IgD-negative memory B cell (primary cell): ENCODE measurements around the gene FAM110D. TPM values are rescaled to one million over a fixed set of nuclear protein-coding genes. Genes with fewer than 3 reads are reported as not detected.

Experiments
- H3K27ac Mint-ChIP-seq, 3 donors: one replicate each; pipeline ENCODE4 v1.8.0; 2020 to 2022; ENCODE audit warnings: mild to moderate bottlenecking in 3 of 3, mixed read lengths in 3 of 3, moderate library complexity in 1 of 3
- H3K27me3 Mint-ChIP-seq: one replicate; pipeline ENCODE4 v1.8.0; 2021; ENCODE audit warnings: mixed read lengths
- H3K36me3 Mint-ChIP-seq: one replicate; pipeline ENCODE4 v1.8.0; 2020; ENCODE audit warnings: mild to moderate bottlenecking, mixed read lengths
- H3K4me1 Mint-ChIP-seq, 3 donors: one replicate each; pipeline ENCODE4 v1.8.0; 2020 to 2022; ENCODE audit warnings: mixed read lengths in 3 of 3, mild to moderate bottlenecking in 1 of 3
- H3K4me3 Mint-ChIP-seq, 4 donors: one replicate each; pipeline ENCODE4 v1.8.0; 2020 to 2022; ENCODE audit warnings: mild to moderate bottlenecking in 4 of 4, mixed read lengths in 4 of 4, moderate library complexity in 3 of 4
- H3K9me3 Mint-ChIP-seq, 3 donors: one replicate each; pipeline ENCODE4 v1.8.0; 2020 to 2021; ENCODE audit warnings: mixed read lengths in 3 of 3, mild to moderate bottlenecking in 1 of 3
- polyA plus RNA-seq: library from polyadenylated mRNA; unstranded; fragments of 300-500 nt; fragmentation: Illumina TruSeq; gene quantifications from one replicate; pipeline ENCODE4 v1.2.3, GENCODE V29; 2021

The FAM110D gene
- polyA plus RNA-seq, 1 donor from 2014 or later, result not detected

DNA sequence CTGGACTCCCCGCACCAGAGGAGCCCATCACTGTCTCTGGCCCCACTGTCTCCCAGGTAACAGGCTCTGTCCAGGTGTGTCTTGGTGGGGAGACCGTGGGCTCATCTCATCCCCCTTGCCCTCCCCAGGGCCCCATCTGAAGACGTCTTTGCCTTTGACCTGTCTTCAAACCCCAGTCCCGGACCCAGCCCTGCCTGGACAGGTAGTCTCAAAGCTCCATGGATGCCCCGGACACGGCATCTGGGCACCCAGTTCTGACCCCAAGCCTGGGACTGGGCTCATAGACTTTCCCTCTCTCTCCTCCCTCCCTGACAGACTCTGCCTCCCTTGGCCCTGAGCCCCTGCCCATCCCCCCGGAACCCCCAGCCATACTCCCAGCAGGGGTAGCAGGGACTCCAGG lies 25.2 kb downstream of the FAM110D start:
- no peak overlapping the region for H3K27ac Mint-ChIP-seq
- H3K4me1 Mint-ChIP-seq, result peaks cover 0 to 4% (median 0%) of the 10 kb centered on the region in 3 donors
- H3K36me3 Mint-ChIP-seq, result peaks cover 4% of the 10 kb centered on the region
- H3K9me3 Mint-ChIP-seq, result no peaks in the 10 kb centered on the region
- H3K27me3 Mint-ChIP-seq, result no peaks in the 10 kb centered on the region
- H3K4me3 Mint-ChIP-seq, result no peak overlapping the region

DNA sequence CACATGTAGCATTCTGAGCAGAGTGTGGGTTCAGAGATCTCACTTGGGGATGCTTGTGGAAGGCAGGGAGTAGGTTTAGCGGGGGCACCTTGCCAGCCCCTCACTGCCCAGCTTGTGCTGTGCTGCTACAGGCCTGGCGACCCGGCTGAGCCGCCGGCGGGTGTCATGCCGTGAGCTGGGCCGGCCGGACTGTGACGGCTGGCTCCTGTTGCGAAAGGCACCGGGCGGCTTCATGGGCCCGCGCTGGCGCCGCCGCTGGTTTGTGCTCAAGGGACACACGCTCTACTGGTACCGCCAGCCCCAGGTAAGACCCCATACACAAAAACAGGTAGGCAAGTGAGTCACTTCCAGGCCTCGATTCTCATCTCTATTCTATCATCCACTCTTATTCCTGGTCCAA lies 26.0 kb downstream of the FAM110D start:
- Mint-ChIP-seq H3K9me3 (no peaks in the 10 kb centered on the region), H3K27ac (no peak overlapping the region), H3K27me3 (no peaks in the 10 kb centered on the region), H3K4me3 (no peak overlapping the region), H3K4me1 (peaks cover 0 to 1% (median 0%) of the 10 kb centered on the region in 3 donors), H3K36me3 (peaks cover 4% of the 10 kb centered on the region)

DNA sequence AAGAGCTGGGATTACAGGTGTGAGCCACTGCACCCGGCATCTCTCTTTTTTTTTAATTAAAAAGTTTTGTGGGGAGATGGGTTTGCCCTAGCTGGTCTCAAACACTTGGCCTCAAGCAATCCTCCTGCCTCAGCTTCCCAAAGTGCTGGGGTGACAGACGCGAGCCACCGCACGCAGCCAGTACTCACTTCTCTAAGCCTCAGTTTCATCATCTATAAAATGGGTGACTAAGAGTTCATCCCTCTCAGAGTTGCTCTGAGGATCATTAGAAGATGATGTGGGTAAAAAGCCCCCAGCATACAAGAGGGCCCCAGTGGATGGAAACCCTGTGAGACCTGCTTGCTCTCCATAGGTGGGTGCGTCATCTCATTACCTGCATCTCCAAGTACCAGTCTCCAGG lies 29.0 kb downstream of the FAM110D start:
- peaks cover 3% of the 10 kb centered on the region for H3K27me3 Mint-ChIP-seq
- H3K36me3 Mint-ChIP-seq, result no peaks in the 10 kb centered on the region
- H3K4me3 Mint-ChIP-seq, result no peak overlapping the region
- no peaks in the 10 kb centered on the region for H3K9me3 Mint-ChIP-seq
- H3K4me1 Mint-ChIP-seq, result peaks cover 0 to 2% (median 0%) of the 10 kb centered on the region in 3 donors
- no peak overlapping the region for H3K27ac Mint-ChIP-seq

DNA sequence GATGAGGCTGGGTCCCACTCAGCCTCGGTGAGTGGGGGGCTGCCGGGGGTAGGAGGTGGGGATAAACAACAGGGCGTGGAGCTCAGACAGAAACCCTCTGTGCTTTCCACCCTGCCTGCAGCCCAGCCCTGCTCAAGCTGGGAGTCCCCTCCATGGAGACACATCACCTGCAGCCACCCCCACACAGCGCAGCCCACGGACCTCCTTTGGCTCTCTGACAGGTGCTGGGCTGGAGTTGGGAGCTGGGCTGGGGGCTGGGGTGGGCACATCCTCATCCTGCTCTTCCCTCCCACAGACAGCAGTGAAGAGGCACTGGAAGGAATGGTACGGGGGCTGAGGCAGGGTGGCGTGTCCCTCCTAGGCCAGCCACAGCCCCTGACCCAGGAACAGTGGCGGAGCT lies 29.6 kb downstream of the FAM110D start:
- Mint-ChIP-seq H3K36me3 (no peaks in the 10 kb centered on the region), H3K27ac (no peak overlapping the region), H3K4me3 (no peak overlapping the region), H3K27me3 (peaks cover 3% of the 10 kb centered on the region), H3K4me1 (peaks cover 0 to 2% (median 0%) of the 10 kb centered on the region in 3 donors), H3K9me3 (no peaks in the 10 kb centered on the region)

DNA sequence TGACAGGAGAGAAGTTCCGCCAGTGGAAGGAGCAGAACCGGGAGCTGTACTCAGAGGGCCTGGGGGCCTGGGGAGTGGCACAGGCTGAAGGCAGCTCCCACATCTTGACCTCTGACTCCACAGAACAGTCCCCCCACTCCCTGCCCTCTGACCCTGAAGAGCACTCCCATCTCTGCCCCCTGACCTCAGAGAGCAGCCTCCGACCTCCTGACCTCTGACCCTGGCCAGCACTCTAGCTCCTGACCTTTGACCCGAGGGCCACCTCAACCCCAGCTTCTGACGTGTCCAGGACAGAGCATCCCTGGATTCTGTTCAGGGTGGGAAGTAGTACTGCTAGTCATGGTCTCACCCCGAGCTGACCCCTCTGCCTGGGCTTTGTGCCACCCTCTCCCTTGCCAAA lies 30.5 kb downstream of the FAM110D start:
- Mint-ChIP-seq H3K4me3 (no peak overlapping the region), H3K36me3 (no peaks in the 10 kb centered on the region), H3K9me3 (no peaks in the 10 kb centered on the region), H3K27ac (no peak overlapping the region), H3K27me3 (peaks cover 3% of the 10 kb centered on the region), H3K4me1 (peaks cover 0 to 2% (median 0%) of the 10 kb centered on the region in 3 donors)

DNA sequence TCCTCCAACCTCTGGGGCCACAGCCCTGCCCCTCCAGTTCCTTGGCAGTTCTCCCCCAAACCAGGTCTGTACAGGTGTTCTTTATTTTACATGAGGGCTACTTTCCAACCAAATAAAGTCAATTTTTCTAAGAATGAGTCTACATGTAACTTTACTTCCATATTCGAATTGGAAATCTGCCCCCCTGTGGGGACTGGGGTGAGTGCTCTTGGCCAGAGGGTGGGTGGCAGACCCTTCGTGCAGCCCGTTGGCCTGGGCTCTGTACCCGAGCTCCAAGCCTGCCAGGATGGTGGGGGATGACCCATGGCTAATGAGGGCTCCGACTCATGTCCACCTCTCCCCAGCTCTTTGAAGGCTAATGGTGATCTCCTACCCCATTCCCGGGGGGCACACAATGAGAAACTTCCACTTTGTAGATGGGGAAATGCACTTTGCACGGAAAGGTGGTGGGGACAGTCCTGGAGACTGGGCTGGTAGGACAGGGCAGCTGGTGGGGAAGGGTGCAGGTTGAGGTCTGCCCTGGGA lies 30.9 kb downstream of the FAM110D start:
- Mint-ChIP-seq H3K27ac (no peak overlapping the region), H3K4me3 (no peak overlapping the region), H3K9me3 (no peaks in the 10 kb centered on the region), H3K27me3 (peaks cover 3% of the 10 kb centered on the region), H3K36me3 (no peaks in the 10 kb centered on the region), H3K4me1 (peaks cover 0 to 2% (median 0%) of the 10 kb centered on the region in 3 donors)

DNA sequence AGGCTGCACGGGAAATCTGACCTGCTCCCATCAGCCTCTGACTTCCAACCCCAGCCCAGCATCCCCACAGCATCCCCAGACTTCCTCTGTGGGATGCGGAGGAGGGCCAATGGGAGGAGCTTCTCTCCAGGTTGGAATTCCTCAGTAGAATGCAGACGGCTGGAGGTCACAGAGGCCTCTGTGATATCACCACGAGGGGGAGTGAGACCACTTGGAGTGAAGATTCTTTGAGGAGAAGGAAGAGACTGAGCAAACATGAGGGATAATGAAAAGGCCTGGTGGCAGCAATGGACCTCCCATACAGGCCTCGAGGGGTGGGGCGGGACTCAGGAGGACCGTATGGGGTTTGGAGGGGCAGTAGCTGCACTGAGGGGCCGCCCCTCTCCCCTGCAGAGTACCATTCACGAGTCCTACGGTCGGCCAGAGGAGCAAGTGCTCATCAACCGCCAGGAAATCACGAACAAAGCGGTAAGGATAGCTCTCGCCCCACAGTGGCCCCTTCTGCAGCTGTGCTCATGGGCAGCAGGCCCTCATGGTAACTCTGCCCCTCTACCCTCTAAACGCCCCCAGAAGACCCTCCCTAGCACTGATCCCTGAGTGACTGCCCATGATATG lies 31.6 kb downstream of the FAM110D start, which contains the start of gene CATSPER4:
TSS of gene CATSPER4 (plus strand) at position 230 of the 615 bp plus-strand sequence. CDS start at position 256, 26 bp downstream.
- peak within 1 kb of the TSS in 1 of 3 donors; percentile 80 for H3K27ac Mint-ChIP-seq
- H3K27me3 Mint-ChIP-seq, result peaks cover 3% of the 10 kb centered on the region
- no peaks in the 10 kb centered on the region for H3K9me3 Mint-ChIP-seq
- H3K4me1 Mint-ChIP-seq, result peaks cover 0 to 2% (median 0%) of the 10 kb centered on the region in 3 donors
- H3K4me3 Mint-ChIP-seq, result no peak within 1 kb of the TSS
- H3K36me3 Mint-ChIP-seq, result no peaks in the 10 kb centered on the region

DNA sequence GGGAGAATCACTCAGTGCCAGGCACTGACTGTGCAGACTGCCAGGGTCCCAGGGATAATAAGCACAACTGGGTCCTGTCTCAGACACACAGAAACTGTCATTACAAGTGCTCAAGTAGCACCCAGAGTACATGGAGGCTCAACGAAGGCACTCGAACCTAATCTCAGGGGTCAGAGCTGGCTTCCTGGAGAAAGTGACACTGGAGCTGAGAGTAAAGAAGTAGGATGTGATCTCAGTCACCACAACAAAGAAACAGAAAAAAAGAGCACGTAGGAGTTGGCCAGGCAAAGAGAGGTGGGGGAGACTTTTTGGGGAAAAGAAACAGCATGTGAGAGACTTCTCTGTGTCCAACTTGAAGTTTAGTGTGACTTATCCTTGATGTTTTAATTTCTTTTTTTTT lies 32.9 kb downstream of the FAM110D start:
- H3K27ac Mint-ChIP-seq, result no peak overlapping the region
- peaks cover 2% of the 10 kb centered on the region for H3K36me3 Mint-ChIP-seq
- peaks cover 0 to 2% (median 0%) of the 10 kb centered on the region in 3 donors for H3K4me1 Mint-ChIP-seq
- H3K4me3 Mint-ChIP-seq, result no peak overlapping the region
- H3K9me3 Mint-ChIP-seq, result no peaks in the 10 kb centered on the region
- peaks cover 3% of the 10 kb centered on the region for H3K27me3 Mint-ChIP-seq

DNA sequence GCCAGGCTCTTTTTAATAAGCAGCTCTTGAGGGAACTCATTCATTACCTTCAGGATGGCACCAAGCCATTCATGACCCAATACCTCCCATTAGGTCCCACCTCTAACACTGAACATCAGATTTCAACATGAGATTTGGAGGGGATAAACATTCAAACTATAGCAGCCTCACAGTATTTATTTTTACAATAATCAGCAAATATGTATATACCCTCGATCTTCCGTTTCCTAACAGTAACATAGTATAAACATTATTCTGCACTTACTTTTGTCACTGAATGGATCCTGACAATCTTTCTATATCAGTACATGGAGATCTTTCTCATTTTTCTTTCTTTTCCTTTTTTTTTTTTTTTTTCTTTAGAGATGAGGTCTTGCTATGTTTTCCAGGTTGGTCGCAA lies 36.9 kb downstream of the FAM110D start:
- H3K36me3 Mint-ChIP-seq, result peaks cover 2% of the 10 kb centered on the region
- no peak overlapping the region for H3K27ac Mint-ChIP-seq
- H3K27me3 Mint-ChIP-seq, result peaks cover 7% of the 10 kb centered on the region
- H3K4me1 Mint-ChIP-seq, result peaks cover 0 to 3% (median 0%) of the 10 kb centered on the region in 3 donors
- no peak overlapping the region for H3K4me3 Mint-ChIP-seq
- H3K9me3 Mint-ChIP-seq, result no peaks in the 10 kb centered on the region

DNA sequence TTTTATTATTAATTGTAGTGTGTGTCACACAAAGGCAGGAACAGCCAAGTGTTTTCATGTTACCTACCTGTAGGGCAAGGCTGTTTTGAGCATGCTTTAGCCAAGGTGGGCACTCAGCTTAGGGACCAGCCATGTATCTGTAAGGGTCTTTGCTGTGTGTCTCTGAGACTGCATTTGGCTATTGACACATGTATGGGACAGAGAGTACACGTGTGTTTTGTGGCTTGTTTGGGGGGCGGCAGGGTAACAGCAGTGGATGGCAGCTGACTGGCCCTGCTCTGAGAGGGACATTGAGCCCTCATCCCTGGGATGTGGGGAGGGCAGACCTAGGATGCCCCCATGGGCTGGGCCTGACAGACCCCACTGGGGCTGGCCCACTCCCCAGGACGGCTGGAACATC lies 38.4 kb downstream of the FAM110D start:
- H3K27me3 Mint-ChIP-seq, result peaks cover 7% of the 10 kb centered on the region
- H3K9me3 Mint-ChIP-seq, result no peaks in the 10 kb centered on the region
- H3K36me3 Mint-ChIP-seq, result peaks cover 2% of the 10 kb centered on the region
- H3K4me3 Mint-ChIP-seq, result no peak overlapping the region
- no peak overlapping the region for H3K27ac Mint-ChIP-seq
- peaks cover 0 to 13% (median 10%) of the 10 kb centered on the region in 3 donors for H3K4me1 Mint-ChIP-seq

DNA sequence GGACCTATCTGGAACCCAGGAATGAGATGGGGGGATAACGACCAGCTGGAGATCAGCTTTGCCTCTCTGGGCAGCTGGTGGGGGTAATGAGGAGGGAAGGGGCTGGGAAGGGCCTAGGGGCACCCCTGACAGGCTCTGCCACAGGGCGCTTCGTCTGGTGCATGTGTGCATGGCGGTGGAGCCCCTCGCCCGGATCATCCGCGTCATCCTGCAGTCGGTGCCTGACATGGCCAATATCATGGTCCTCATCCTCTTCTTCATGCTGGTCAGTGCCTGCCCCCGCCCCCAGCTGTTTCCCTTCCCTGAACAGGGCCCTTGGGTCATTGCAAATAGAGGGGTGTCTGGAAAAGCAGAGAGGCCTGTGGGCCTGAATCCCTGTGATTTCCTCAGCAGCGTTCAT lies 38.9 kb downstream of the FAM110D start:
- Mint-ChIP-seq H3K36me3 (peaks cover 3% of the 10 kb centered on the region), H3K9me3 (no peaks in the 10 kb centered on the region), H3K27ac (no peak overlapping the region), H3K4me1 (peaks cover 0 to 13% (median 10%) of the 10 kb centered on the region in 3 donors), H3K27me3 (peaks cover 5% of the 10 kb centered on the region), H3K4me3 (no peak overlapping the region)

DNA sequence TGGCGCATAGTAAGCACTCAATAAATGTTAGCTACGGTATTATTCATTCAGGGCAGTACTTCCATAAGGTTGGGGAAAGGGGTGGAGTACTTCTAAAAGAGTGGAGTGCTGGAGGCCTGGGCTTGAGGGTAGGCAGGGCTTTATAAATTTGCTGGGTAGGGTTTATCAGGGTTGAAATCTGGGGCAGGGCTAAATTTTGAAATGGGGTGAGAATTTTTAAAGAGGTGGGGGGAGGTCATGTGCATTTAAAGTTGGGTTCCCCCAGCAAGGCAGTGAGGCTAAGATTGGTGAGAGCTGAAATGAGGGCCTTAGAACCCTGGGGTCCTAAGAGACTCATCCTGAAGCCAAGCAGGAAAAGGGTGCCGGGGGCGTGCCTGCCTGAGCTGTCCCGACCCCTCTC lies 41.5 kb downstream of the FAM110D start:
- H3K9me3 Mint-ChIP-seq, result no peaks in the 10 kb centered on the region
- peak overlapping the region in 1 of 4 donors; percentile 84 for H3K4me3 Mint-ChIP-seq
- H3K27ac Mint-ChIP-seq, result no peak overlapping the region
- H3K4me1 Mint-ChIP-seq, result peaks cover 0 to 13% (median 10%) of the 10 kb centered on the region in 3 donors
- peaks cover 3% of the 10 kb centered on the region for H3K36me3 Mint-ChIP-seq
- H3K27me3 Mint-ChIP-seq, result peaks cover 10% of the 10 kb centered on the region

DNA sequence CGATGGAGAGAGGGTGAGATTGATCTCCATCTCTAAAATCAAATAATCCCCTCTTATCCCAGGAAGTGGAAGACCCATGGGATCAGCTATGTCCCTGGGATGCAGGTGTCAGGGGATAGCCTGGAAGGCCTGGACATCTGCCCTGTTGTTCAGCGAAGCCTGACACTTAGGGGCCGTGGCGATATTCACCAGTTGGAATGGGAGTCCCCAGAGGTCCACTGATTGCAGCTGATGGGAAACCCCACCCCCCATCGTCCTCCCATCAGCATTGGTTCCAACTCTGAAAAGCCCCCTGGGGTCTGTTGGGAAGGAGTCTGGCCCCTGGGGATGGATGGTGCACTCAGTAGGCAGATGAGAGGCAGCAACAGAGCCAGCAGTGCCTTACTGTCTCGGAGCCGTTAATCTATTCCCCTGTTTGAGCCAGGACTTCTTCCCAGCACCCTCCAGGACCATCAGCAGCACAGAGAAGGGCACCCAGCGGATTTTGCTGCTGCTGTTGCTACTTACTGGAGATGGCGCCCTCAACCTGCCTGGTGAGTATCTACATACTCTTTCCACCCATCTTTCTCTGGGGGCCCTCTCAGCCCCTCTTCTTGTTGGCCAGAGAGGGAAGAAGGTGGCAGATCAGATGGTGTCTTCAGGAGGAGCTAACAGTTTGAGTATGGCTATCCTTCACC lies 44.9 kb downstream of the FAM110D start:
- H3K4me3 Mint-ChIP-seq, result no peak overlapping the region
- H3K36me3 Mint-ChIP-seq, result peaks cover 1% of the 10 kb centered on the region

DNA sequence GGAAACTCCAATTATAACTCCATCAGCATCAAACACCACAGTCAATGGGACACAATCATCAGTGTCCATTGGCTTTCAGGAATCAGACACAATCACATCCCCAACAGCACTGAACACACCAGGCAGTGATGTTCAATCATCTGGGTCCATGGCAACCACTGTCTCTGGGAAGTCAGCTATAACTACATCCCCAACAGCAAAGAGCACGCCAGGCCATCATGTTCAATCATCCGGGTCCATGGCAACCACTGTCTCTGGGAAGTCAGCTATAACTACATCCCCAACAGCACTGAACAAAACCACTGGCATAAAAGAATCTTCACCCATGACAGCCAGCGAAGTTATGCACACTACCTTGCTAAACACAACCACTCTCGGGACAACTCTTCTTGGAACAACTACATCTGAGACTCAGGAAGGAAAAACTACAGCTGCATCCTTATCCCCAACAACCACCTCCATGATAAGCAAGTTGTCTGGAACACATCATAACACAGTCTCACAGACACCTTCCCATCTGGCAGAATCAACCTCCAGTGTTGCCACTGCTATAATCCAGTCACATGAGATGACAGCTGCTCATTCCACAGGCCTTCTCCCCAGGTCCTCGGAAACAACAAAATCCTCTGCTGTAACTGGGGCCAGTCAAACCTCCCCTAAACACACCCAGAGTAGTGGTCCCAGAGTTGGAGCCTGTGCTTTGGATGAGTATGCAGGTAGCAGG lies 51.4 kb downstream of the FAM110D start:
- H3K27me3 Mint-ChIP-seq, result peaks cover 4% of the 10 kb centered on the region
- no peak overlapping the region for H3K4me3 Mint-ChIP-seq
- no peak overlapping the region for H3K27ac Mint-ChIP-seq
- no peaks in the 10 kb centered on the region for H3K4me1 Mint-ChIP-seq
- H3K9me3 Mint-ChIP-seq, result no peaks in the 10 kb centered on the region
- H3K36me3 Mint-ChIP-seq, result no peaks in the 10 kb centered on the region

More for the DNA sequence above, 44.9 kb downstream of the FAM110D start:
- Mint-ChIP-seq H3K27ac (no peak overlapping the region), H3K4me1 (peaks cover 0 to 13% (median 10%) of the 10 kb centered on the region in 3 donors), H3K9me3 (no peaks in the 10 kb centered on the region), H3K27me3 (peaks cover 12% of the 10 kb centered on the region)

DNA sequence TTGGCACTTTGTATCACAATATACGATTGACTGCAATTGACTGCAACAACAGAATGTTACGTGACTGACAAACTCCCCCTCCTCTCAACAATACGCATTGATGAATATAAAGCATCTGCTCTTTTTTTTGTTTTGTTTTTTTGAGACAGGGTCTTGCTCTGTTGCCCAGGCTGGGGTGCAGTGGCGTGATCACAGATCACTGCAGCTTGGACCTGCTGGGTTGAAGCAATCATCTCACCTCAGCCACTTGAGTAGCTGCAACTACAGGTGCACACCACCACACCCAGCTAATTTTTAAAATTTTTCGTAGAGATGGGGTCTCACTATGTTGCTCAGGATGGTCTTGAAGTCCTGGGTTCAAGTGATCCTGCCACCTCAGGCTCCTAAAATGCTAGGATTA lies 53.8 kb downstream of the FAM110D start:
- no peaks in the 10 kb centered on the region for H3K9me3 Mint-ChIP-seq
- no peaks in the 10 kb centered on the region for H3K4me1 Mint-ChIP-seq
- H3K4me3 Mint-ChIP-seq, result no peak overlapping the region
- no peak overlapping the region for H3K27ac Mint-ChIP-seq
- H3K36me3 Mint-ChIP-seq, result no peaks in the 10 kb centered on the region
- peaks cover 2% of the 10 kb centered on the region for H3K27me3 Mint-ChIP-seq
